Measurements from ENCODE around the gene ANKRD26. TPM values are rescaled to one million over a fixed set of nuclear protein-coding genes. Genes with fewer than 3 reads are reported as not detected.

ANKRD26 gene
- total and polyA plus RNA-seq, 2 donors (not counting 3 experiments of a cell fraction or from before 2014, with no cell fraction given), result 1.0 to 9.5 TPM

DNA sequence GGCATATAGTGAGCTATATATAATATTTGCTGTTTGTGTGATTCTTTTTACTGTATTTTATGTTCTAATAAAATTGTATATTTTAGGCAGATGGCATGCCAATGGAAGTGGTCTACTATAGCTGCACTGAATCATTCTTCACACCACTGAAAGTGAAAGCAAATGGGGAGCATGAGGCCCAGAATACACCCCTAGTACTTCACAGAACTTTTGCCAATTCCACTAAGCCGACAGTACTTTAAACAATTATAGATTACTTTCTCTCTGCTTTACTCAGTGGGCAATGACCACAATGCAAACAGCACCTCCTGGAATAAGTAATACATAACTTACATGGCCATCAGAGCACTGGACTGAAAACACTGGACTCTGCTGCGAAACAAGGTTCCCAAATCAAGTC is 70.2 kb downstream of the ANKRD26 start:
- POLR2A ChIA-PET, result no interaction called here
- no peak for FAIRE-seq
- H3K9ac ChIP-seq (replicated peaks; ENCODE audit: extremely low read depth, insufficient read depth, low read length), result no peak overlapping the region

GRCh38 chr10:27022048-27022447 is 78.2 kb downstream of the ANKRD26 start:
- no peak overlapping the region for H3K9ac ChIP-seq (replicated peaks; ENCODE audit: extremely low read depth, insufficient read depth, low read length)

More for the DNA sequence above, 70.2 kb downstream of the ANKRD26 start:
- H3K36me3 ChIP-seq (ENCODE audit: control insufficient read depth in 2 of 2, extremely low read depth in 1 of 2, insufficient read depth in 2 of 2, low read length in 2 of 2), result no peaks in the 10 kb centered on the region
- no peaks in the 10 kb centered on the region for H3K9me3 ChIP-seq (replicated peaks; ENCODE audit: control insufficient read depth, insufficient read depth, low read length)
- H2AFZ ChIP-seq (ENCODE audit: low read depth, low read length), result no peak overlapping the region
- H4K20me1 ChIP-seq (replicated peaks; ENCODE audit: control insufficient read depth, extremely low read depth, insufficient read depth, low read length), result no peaks in the 10 kb centered on the region
- H3K27me3 ChIP-seq (ENCODE audit: control insufficient read depth in 2 of 2, insufficient read depth in 2 of 2, low read length in 2 of 2), result no peaks in the 10 kb centered on the region
- TF ChIP-seq POLR2AphosphoS5 (IDR thresholded peaks at IDR 0.05; ENCODE audit: insufficient read depth, low read depth, low read length) (no peak), GATA2 (IDR thresholded peaks at IDR 0.05; ENCODE audit: insufficient read depth, insufficient read length, low read depth, low read length) (no peak), MYC (IDR thresholded peaks at IDR 0.05; ENCODE audit: low read depth, low read length) (no peak)
- H3K4me3 ChIP-seq (replicated peaks in 1 of 3; ENCODE audit: insufficient read depth in 1 of 3, low read depth in 1 of 3, low read length in 3 of 3), result no peak overlapping the region
- no peaks in the 10 kb centered on the region for H3K79me2 ChIP-seq (ENCODE audit: control insufficient read depth, insufficient read depth, low read length)
- no TSS peak for BruUV-seq (replicated peaks)
- H3K4me2 ChIP-seq (ENCODE audit: insufficient read depth, low read length), result no peak overlapping the region
- H3K27ac ChIP-seq (ENCODE audit: insufficient read depth, low read depth, low read length), result no peak overlapping the region
- intact Hi-C loops (cut with micrococcal nuclease), result no loop called here
- no peaks in the 10 kb centered on the region for H3K4me1 ChIP-seq (ENCODE audit: control insufficient read depth, extremely low read depth, insufficient read depth, low read length)
- no peaks in the 10 kb centered on the region for H3K9me1 ChIP-seq (replicated peaks; ENCODE audit: control insufficient read depth, extremely low read depth, insufficient read depth, low read length)
- dilution Hi-C loops (cut with MboI; ENCODE audit: extremely low pct_ligation_motif_present, low sequenced_read_pairs), result no loop called here
- CTCF ChIA-PET, result interaction anchor here (1.3 kb wide), 1 partner anchor 10 kb away, joined by 4 read pairs; no protein-coding TSS in a partner anchor
- no peak for DNase-seq (ENCODE audit: low read depth, low spot score)

More at GRCh38 chr10:27022048-27022447, 78.2 kb downstream of the ANKRD26 start:
- Histone ChIP-seq H3K4me1 (ENCODE audit: control insufficient read depth, extremely low read depth, insufficient read depth, low read length) (peaks cover 24% of the 10 kb centered on the region), H3K4me3 (replicated peaks in 1 of 3; ENCODE audit: insufficient read depth in 1 of 3, low read depth in 1 of 3, low read length in 3 of 3) (no peak overlapping the region), H3K79me2 (ENCODE audit: control insufficient read depth, insufficient read depth, low read length) (no peaks in the 10 kb centered on the region), H3K9me1 (replicated peaks; ENCODE audit: control insufficient read depth, extremely low read depth, insufficient read depth, low read length) (no peaks in the 10 kb centered on the region), H4K20me1 (replicated peaks; ENCODE audit: control insufficient read depth, extremely low read depth, insufficient read depth, low read length) (no peaks in the 10 kb centered on the region), H3K27me3 (ENCODE audit: control insufficient read depth in 2 of 2, insufficient read depth in 2 of 2, low read length in 2 of 2) (no peaks in the 10 kb centered on the region), H3K36me3 (ENCODE audit: control insufficient read depth in 2 of 2, extremely low read depth in 1 of 2, insufficient read depth in 2 of 2, low read length in 2 of 2) (no peaks in the 10 kb centered on the region), H3K4me2 (ENCODE audit: insufficient read depth, low read length) (no peak overlapping the region), H3K9me3 (replicated peaks; ENCODE audit: control insufficient read depth, insufficient read depth, low read length) (no peaks in the 10 kb centered on the region), H3K27ac (ENCODE audit: insufficient read depth, low read depth, low read length) (no peak overlapping the region), H2AFZ (ENCODE audit: low read depth, low read length) (no peak overlapping the region)
- intact Hi-C loops (cut with micrococcal nuclease) (loop anchor here (2.0 kb wide), 1 partner anchor 19 kb away; no protein-coding TSS in a partner anchor), dilution Hi-C loops (cut with MboI; ENCODE audit: extremely low pct_ligation_motif_present, low sequenced_read_pairs) (no loop called here)
- CTCF ChIA-PET, result no interaction called here
- TF ChIP-seq MYC (IDR thresholded peaks at IDR 0.05; ENCODE audit: low read depth, low read length), result no peak
- no peak for TF ChIP-seq GATA2 (IDR thresholded peaks at IDR 0.05; ENCODE audit: insufficient read depth, insufficient read length, low read depth, low read length)
- TF ChIP-seq EZH2 (IDR thresholded peaks at IDR 0.05; ENCODE audit: borderline replicate concordance, low read depth, low read length, severe bottlenecking), result no peak
- no peak for TF ChIP-seq FOS (IDR thresholded peaks at IDR 0.05; ENCODE audit: borderline replicate concordance, insufficient read depth, low read length)
- TF ChIP-seq JUN (IDR thresholded peaks at IDR 0.05; ENCODE audit: borderline replicate concordance, insufficient read depth, insufficient read length, low read depth), result no peak
- BruUV-seq (replicated peaks), result no TSS peak
- no peak for DNase-seq (ENCODE audit: low read depth, low spot score)
- no peak for FAIRE-seq
- POLR2A ChIA-PET, result no interaction called here
